H1 (cell line): ENCODE results near the gene ELOVL2. TPM values are rescaled to one million over a fixed set of nuclear protein-coding genes. Genes with fewer than 3 reads are reported as not detected.

Experiments used
- BACH1 ChIP-seq: IDR thresholded peaks from 2 replicates; pipeline ENCODE4 v1.6.1; 2012; ENCODE audit warnings: low read length, improper control_type of control experiment
- RFX5 ChIP-seq: IDR thresholded peaks from 2 replicates; pipeline ENCODE4 v1.6.1; 2011; ENCODE audit warnings: low read depth, low read length, improper control_type of control experiment, borderline replicate concordance
- SIX5 ChIP-seq: IDR thresholded peaks from 2 replicates; pipeline ENCODE4 v1.6.1; 2011; ENCODE audit warnings: mild to moderate bottlenecking, low read depth, low read length
- polyA plus RNA-seq, 7 experiments: library from polyadenylated mRNA; depleted of rRNA in 3 of 7; stranded (reverse) in 5 of 7; unstranded in 2 of 7; fragments of >200 nt in 5 of 7; fragments of 200-250 nt in 2 of 7; gene quantifications; 1 replicate in 5 of 7; 2 replicates in 1 of 7; 4 replicates in 1 of 7; pipeline versions ENCODE4 v1.2.1 to v1.2.3, GENCODE V29; 2011 to 2013; ENCODE audit warnings: missing spikeins in 2 of 7, mixed read lengths in 2 of 7
- total RNA-seq: library from RNA; stranded (reverse); fragmentation: NEBNext Ultra II Directional; extraction: Animal tissue kit (Norgen Biotek cat#: 25700); gene quantifications from 2 replicates; pipeline ENCODE4 v1.2.1, GENCODE V29; 2021

ELOVL2 gene
- total and polyA plus RNA-seq, 2 of the 8 experiments (the other 6 are each of a cell fraction or from before 2014, with no cell fraction given), result 0.42 to 0.89 TPM

- no peak for TF ChIP-seq SIX5
- TF ChIP-seq RFX5, result no peak
- TF ChIP-seq BACH1, result no peak
Observed at GRCh38 chr6:11083491-11083890, 39.4 kb upstream of the ELOVL2 start (continued).
